HG03378 (cell line): Measurements from ENCODE around the gene KLHL29.

Experiments used
- ATAC-seq: cut with Tn5 transposase; IDR thresholded peaks from one replicate; pipeline ENCODE4 v1.9.1; 2021; ENCODE audit warnings: mild to moderate bottlenecking, moderate library complexity; ENCODE audit not compliant: unreplicated experiment

Gene KLHL29

DNA sequence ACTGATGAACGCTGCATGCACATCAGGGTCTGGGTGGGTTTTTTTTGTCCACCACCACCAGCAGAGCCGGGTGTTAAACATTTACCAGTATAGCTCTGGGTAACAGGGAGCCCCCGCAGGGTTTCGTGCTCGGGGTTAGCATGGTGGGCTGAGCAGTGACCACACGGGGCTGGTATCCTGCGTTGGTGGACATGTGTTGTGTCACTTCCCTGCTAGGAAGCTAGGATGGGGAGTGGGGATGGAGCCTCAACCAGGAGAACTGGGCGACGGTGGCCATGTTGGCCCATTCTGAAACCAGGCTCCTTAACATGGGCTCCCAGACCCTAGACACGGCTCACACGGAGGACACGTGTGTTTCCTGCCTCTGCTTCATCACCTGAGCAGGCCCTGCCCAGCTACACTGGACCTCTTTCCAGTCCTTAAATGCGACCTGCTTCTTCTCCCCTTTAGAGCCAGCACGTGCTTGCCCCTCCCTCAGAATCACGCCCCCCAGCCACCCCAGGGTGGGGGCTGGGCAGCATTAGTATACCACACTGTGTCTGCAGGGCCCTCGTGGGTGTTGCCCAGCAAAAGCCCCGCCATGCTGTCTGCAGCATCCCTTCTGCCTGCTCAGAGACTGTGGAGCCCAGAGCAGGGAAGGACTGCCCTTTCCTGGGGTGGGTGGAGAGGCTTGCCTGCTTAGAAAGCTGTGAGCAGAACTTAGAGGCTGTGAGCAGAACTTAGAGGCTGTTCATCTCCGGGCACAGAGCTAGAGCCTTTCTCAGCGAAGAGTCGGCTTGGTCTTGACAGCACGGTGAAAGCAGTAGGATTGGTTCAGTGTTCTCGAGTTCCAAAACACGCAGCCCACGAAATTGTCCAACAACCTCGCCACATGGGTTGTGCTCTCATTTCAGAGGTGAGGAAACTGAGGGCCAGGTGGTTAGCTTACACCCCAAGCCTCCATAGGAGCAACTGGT, 142.1 kb downstream of the KLHL29 start:
- ATAC-seq: no peak

DNA sequence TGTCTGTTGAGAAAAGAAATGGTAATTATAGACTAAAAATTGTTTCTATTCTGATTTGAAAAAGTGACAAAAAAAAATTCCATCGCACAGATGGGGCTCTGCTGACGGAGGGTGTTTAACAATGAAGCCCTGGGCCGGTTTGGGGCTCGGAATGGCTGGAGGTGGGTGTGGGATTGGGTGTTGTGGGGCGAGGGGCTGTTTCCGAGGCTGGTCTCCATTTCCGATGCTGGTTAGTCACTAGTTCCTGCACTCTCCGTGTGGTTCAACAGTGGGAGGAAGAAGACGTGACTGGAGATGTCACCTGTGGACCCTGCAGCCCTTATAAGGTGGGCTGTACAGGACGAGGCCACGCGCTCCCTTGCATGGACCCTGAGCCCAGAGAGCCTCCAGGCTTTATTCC, 143.2 kb downstream of the KLHL29 start:
- no peak for ATAC-seq

GRCh38 chr2:23528690-23529089, 143.7 kb downstream of the KLHL29 start:
- no peak for ATAC-seq

DNA sequence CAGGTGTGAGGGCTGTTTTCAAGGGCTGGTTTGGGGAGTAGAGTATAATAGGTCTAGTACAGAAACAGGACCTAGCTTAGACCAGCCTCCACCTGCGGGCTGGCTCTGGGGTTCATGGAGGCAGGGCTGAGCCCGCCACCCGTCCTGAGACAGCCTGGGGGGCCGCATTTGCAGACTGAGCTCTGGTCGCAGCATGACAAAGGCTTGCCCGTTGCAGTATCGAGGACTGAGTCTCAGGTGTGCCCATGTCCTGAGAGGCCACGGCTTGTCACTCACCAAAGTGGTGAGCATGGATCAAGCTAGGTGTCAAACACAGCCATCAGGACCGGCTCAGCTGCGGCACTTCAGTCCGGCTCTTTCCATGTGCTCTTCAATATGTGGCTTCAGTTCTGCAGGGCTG, 144.7 kb downstream of the KLHL29 start:
- no peak for ATAC-seq

DNA sequence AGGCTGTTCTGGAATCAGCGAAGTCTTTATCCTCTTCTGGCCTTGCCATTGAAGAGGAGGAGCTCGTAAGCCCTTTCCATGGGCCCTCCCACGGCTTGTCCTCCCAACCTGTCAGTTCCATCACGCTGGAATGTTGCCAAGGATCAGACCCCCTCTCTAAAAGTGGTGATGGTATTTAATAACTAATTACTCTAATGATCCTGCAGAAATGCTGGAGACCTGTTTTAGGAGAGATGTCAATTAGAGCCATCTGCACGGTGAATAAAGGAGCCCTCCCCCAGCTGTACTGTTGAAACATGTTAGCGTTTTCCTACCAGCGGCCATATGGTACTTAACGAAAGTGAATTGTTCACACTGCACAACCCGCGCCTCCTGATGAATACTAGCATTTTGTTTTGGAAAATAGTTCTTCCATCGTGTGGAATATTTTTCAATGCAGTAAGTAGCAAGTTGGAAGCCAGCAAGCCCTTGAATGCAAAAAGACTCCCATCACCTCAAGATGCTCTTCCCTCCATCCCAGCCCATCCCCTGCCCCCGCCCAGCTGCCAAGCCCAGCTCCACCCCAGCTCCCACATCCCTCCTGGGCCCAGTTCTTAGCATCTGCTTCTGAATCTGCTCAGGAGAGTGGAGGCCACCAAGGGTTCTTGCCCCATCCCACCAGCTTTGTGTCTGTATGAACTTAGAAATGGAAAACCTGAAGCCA, 145.4 kb downstream of the KLHL29 start:
- ATAC-seq: no peak

DNA sequence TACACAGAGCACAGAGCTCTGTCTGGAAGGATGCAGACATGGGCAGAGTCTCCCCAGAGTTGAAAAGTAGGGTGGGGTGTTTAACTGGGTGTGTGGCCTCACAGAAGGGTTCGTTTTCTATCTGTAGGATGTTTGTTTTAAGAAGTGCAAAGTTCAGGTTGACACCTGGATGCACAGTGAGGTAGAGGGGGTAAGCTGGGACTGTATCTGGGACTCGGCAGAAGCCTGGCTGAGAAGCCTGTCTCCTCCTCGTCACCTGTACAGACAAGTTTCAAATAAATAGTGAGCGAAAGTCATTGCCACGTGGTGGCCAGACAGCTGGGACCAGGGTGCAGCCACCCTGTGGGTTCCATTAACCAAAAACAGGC, 145.9 kb downstream of the KLHL29 start:
- no peak for ATAC-seq

GRCh38 chr2:23531280-23531679, 146.3 kb downstream of the KLHL29 start:
- ATAC-seq: no peak

DNA sequence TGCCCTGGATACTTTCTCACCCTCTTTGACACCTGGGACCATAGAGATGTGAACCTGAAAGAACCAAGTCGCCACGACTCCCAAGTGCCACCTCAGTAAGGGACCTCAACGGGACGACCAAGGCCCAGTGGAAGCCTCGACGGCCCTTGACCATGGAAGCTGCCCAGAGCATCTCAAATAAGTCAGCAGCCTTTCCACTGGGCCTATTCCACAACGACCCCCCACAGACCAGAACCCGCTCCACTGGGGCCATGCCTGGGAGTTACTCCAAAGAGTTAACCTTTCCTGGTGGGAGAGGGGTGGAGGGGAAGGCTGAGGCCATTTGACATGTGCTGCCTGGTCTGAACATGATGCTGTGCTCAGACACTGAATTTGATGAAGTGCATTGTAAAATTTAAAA, 146.9 kb downstream of the KLHL29 start:
- ATAC-seq: no peak

- ATAC-seq: peak; percentile 87
Measured at GRCh38 chr2:23532391-23533337, 147.7 kb downstream of the KLHL29 start.

DNA sequence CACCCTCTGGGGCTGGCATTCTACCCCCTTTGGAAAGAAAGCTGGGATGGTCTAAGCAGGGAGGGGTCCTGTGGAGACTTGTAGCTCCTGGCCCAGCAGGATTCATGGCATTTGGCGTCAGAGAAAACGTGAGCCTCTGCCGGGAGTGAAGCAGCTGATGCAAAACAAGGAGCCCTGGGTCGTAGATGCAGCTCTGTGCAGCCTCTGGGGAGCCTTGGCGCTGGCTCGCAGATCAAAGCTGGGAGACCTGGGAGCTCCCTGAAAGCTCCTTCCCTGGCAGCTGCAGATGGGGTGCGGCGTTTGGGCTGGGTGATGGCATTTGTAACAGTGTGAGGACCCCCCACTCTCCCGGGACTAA, 148.3 kb downstream of the KLHL29 start:
- no peak for ATAC-seq

DNA sequence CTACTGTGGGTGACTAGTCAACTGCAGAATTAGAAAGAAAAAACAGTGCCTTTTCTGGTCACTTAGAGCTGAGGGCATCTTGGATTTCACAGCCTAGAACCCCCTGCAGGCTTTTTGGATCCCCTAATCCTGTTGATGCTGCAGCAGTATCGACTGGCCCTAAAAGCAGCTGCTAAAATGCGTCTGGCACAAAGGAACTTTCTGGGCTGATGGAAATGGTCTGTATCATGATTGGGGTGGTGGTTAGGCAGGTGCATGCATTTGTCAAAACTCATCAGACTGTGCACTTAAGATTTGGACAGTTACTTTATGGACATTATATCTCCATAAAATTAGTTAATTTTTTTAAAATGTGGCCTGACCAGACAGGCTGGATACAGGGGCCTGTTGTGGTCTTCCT, 149.8 kb downstream of the KLHL29 start:
- ATAC-seq: no peak

- ATAC-seq: no peak
Measured at GRCh38 chr2:23536326-23536725, 151.3 kb downstream of the KLHL29 start.

- ATAC-seq: no peak
Measured at GRCh38 chr2:23537991-23538390, 153.0 kb downstream of the KLHL29 start.

- ATAC-seq: no peak
Measured at GRCh38 chr2:23538566-23538965, 153.6 kb downstream of the KLHL29 start.

DNA sequence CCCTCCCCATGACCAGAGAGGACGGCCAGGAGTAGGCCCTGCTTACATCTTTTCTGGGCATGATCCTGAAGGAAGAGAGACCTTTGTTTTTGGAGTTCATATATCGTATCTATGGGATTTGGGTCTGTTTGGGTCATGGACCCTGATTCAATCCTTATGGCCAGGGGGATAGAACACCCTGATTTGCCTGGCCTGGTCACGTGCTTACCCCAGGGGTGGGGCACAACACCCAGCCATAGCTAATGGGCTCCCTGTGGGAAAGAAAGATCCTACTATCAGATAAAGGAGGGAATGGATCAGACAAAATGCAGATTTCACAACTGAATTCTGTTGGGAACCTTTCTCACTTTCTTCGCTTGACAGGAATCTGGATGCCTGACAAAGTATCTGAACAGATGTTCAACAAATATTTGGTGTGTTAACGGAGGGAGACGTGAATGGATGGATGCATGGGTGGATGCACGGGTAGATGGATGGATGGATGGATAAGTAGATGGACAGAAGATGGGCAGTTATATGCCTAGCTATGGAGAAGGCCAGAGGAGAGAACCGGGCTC, 155.9 kb downstream of the KLHL29 start:
- ATAC-seq: no peak

DNA sequence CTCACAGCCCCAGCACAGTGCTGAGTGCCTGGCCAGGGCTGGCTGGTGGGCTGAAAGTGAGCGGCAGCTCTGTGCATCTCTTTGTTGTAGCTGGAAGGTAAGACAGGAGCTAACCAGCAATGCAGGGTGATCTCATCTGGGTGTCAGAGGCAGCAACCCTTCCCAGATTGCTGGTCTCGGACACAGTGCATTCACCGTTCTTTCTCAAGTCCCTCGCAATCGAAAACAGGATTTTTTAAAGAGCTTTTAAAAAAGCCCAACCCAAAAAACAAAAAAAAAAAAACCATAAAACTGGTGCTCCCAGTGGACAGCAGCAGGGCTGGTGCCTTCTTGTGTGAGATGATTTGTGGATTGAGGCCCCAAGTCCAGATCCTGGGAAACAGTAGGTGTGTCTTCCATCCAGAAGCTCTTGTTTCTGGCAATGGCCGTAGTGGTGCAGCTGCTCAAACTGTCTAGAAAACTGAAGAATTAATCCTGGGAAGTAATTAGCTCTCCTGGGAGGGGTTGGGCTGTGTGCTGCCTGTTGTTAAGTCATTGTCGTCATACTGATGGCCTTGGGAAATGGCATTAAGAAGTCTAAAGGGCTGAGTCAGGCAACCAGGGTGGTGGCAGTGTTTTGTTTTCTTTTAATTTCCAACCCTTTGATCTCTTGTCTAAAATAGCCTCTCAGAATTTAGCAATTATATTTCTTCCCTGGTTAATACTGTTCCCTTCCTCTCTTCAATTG, 156.7 kb downstream of the KLHL29 start:
- no peak for ATAC-seq

- ATAC-seq: no peak
Measured at GRCh38 chr2:23542230-23542789, 157.3 kb downstream of the KLHL29 start.

DNA sequence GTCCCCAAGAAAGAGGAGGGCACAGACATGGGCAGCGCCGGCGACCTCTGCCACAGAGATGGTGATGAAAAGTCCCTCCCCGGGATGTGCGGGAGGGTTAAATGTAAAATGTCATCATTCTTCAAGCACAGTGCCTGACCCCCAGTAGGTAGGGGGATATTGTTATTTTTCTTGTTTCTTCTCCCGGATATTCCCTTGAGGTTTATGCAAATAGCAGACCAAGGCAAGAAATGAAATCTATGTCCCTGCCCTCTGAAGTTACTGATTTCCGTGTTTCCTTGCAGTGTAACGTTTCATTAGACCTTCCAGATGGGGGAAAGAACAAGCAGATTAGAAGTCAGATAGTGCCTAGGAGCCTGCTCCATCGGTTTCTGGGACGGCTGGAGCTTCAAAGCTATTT, 158.3 kb downstream of the KLHL29 start:
- no peak for ATAC-seq

GRCh38 chr2:23543728-23544127, 158.7 kb downstream of the KLHL29 start:
- ATAC-seq: no peak
